ENCODE results near the gene EBF3.

- TF ChIP-seq POLR2A (IDR thresholded peaks at IDR 0.05; ENCODE audit: low read length) (no peak), GATA1 (IDR thresholded peaks at IDR 0.05; ENCODE audit: low read depth, low read length) (no peak)
Measured at GRCh38 chr10:129814681-129815646, 149.1 kb downstream of the EBF3 start.
